Nucleus accumbens (tissue), 56 donors: Measurements from ENCODE around the gene GDE1.

Experiments used
- DNase-seq, 56 donors: peaks; one replicate each; lab custom pipeline; 2025; lab: John Stamatoyannopoulos, UW

GDE1 gene

DNA sequence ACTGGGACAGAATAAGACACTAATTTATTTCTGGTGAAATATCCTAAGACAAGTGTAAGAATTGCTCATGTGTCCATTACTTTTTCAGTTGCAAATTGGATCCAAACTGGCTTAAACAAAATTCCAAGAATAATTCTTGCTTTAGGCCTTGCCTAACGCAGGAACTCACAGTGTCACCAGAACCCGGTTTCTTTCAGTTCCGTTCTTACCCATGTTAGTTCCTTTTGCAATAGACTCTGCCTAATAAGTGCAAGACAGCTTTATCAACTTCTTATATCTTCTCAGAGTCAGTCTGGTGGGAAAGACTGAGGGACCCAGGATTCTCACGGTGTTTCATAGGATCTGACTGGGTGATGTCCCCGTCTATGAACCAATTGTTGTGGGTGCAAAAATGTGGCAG is 24.7 kb downstream of the GDE1 start:
- peak in 1 of 56 donors; percentile 1 for DNase-seq

DNA sequence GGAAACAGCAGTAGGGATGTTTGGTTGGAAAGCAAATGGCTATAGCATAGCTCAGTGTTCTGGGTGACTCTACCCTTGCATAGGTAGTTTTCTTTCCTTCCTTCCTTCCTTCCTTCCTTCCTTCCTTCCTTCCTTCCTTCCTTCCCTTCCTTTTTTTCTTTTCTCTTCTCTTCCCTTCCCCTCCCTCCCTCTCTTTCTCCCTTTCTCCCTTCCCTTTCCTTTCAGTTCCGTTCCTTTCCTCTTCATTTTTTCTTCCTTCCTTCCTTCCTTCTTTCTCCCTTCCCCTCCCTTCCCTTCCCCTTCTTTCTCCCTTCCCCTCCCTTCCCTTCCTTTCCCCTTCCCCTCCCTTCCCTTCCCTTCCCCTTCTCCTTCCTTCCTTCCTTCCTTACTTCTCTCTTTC is 31.3 kb downstream of the GDE1 start:
- DNase-seq, result no peak

DNA sequence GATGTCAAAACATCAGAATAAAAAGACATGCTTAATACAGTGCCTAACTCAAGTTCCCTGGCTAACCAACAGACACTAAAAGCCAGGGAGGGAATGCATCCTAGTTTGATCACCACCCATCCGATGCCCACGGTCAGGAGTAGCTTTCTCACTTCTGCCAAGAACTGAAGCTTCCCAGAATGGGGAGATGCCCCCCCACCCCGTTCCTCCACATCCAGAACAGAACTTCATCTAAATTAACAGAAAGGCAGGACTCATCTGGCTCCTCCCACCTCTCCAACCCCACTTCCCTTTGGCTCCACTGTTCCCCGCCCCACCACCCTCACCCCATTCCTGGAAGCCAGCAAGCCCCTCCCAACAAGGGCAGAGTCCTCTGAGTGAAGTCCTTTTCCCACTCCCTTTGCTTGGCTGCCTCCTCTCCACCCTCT is 33.7 kb downstream of the GDE1 start:
- DNase-seq, result no peak

DNA sequence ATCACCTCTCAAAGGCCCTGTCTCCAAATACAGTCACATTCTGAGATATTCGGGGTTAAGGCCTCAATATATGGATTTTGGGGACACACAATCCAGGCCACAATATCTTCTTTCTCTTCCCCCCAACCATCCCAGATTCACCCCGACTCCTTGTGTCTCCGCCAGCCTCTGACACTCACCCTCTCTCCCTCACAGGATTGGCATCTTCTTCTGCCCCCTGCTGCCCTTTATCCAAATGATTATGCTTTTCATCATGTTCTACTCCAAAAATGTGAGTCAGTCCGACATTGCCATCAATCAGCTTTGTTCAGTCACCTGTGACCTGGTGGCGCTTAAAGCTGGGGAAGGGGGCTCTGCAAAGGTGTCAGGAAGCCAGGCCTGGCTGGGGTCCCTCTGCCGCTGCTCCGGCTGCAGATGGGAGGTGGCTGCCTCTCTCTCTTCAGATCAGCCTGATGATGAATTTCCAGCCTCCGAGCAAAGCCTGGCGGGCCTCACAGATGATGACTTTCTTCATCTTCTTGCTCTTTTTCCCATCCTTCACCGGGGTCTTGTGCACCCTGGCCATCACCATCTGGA is 35.1 kb downstream of the GDE1 start:
- DNase-seq, result no peak

DNA sequence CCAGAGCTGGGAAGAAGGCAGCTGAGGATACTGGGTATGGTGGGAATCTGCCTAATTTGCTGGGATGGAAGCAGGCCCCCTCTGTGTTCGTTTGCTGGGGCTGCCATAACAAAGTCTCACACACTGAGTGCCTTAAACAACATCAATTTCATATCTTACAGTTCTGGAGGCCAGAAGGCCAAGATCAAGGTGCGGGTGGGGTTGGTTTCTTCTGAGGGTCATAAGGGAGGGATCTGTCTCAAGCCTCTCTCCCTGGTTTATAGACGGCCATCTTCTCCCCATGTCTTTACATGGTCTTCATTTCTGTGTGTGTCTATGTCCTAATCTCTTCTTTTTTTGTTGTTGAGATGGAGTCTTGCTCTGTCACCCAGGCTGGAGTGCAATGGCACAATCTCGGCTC is 35.8 kb downstream of the GDE1 start:
- DNase-seq, result no peak

DNA sequence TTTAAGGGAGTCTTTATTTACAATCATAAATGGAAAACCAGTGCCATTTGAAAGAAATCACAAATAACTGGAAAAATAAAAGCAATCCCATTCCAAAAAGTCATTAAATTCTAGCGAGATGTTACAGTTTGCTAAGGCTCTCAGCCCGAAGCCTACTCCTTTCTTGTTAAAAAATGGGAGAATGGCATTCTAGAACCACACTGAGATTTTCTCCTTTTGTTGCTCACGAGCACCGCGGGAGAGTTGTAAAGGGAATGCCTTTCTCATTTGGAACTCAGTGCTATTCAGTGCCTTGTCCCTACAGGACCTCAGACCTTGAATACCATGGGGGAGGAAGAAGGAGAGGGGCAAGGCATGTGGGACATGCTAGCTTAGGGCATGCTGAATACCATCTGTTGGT is 36.3 kb downstream of the GDE1 start:
- no peak for DNase-seq

DNA sequence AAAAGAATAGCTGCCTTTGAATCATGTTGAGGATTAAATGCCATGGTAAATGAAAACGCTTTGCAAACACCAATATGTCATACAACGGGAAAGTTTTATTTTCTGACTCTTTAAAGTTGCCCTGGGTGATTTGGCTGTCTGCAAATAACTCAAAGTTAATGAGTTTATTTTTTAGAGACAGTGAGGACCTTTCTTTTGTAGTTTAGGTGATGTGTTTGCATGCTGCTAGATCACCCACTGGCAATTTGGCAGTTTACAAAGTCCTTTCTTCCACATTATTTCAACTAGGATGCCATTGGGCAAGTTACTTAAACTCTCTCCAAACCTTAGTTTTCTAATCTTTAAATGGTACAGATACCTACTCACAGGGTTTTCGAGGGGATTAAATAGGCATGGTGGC is 37.8 kb downstream of the GDE1 start:
- no peak for DNase-seq

DNA sequence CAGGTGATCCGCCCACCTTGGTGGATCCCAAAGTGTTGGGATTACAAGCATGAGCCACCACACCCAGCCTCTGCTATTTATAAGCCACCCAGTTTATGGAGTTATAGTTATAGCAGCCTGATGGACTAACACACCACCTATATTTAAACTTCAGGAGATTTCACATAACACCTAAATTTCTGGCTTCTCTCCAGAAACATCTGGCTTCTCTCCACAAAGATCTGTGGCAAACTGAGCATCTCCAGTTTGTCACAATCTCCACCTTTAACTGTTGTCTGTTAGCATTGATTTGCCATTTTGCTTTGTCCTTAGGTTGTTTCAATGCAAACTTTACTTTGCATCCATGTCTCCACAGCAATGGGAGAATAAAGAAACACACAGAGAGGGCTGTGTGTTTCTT is 39.6 kb downstream of the GDE1 start:
- no peak for DNase-seq

DNA sequence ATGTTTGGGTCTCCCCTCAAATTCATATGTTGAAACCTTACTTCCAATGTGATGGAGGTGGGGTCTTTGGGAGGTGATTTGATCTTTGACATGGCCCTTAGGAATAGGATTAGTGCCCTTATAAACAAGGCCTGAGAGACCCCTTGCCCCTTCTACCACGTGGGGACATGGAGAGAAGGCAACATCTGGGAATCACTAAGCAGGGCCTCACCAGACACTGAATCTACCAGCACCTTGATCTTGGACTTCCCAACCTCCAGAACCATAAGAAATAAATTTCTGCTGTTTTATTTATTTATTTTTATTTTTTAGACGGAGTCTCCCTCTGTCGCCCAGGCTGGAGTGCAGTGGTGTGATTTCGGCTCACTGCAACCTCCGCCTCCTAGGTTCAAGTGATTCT is 40.1 kb downstream of the GDE1 start:
- no peak for DNase-seq

DNA sequence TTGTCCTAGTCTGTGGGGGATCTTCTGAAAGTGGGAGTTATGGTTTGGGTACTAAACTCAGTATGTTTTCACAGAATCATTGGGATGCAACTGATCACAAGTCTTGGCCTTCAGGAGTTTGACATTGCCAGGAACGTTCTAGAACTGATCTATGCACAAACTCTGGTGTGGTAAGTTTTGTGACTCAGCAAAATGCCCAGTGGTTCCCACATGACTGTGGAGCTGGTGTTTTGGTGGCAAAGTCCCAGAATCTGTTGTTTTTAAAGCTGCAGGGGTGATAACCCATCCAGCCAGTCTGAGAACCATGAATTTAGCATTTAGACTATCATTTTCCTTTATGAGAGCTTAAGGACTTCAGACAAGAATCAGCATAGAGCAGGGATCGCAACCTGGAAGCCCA is 40.6 kb downstream of the GDE1 start:
- DNase-seq, result no peak

DNA sequence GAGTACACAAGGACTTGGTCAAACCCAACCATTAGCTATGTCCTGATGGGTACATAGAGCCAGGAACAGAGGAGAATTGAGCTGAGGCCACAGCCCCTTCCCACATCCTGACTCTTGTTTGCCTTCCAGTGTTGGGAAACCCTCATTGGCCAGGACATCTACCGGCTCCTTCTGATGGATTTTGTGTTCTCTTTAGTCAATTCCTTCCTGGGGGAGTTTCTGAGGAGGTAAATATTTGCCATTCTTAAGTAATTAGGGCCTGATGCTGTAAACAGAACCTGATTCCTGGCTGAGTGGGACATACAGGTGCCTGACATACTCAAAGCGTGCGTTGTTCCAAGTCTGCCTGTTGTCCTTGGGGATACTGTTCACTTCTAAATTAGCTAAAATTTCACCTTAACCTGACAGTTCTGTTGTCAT is 42.6 kb downstream of the GDE1 start:
- no peak for DNase-seq

DNA sequence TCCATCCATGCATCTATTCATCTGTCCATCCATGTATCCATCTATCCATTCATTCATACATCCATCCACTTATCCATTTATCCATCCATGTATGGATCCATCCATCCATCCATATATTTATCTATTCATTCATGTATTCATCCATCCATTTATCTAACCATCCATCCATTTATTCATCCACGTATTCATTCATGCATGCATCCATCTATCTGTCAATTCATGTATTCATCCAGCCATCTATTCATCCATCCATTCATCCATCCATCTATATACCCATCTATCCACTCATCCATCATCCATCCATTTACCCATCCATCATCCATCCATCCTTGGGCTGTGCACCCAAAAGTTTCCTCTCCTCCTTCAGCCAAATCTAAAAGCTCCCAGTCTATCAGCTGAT is 43.4 kb downstream of the GDE1 start:
- DNase-seq, result no peak

DNA sequence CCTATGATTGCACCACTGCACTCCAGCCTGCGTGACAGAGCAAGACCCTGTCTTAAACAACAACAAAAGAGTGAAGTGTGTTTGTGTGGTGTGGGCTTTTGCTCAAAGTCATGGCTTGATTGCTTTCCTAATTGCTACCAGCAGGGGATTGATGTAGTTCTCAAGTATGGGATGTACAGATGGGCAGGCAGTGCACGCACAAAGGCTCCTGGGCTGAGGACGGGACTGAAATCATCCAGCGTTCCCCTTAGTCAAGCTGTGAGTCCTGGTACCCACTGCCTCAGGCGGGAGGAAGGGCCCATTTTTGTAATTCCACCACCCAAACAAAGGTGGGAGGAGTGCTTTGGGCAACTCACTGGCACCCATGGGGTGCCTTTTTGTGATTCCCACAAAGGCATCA is 47.3 kb downstream of the GDE1 start:
- no peak for DNase-seq

DNA sequence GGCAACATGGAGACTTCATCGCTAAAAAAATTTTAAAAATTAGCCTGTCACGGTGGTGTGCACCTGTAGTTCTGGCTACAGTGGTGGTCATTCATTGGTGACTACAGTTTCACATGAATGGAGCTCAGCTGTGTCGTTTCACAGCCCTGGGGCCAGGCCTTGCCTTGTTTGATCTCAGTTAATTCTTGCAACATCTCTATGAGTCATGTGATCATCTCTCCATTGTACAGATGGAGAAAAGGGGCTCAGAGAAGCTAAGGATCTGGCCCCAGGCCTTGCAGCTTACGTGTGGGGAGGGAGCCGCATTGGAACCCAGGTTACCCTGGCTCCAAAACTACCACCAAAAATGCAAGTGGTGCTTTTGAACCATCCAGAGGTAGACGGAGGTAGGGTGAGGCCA is 49.4 kb downstream of the GDE1 start:
- no peak for DNase-seq

DNA sequence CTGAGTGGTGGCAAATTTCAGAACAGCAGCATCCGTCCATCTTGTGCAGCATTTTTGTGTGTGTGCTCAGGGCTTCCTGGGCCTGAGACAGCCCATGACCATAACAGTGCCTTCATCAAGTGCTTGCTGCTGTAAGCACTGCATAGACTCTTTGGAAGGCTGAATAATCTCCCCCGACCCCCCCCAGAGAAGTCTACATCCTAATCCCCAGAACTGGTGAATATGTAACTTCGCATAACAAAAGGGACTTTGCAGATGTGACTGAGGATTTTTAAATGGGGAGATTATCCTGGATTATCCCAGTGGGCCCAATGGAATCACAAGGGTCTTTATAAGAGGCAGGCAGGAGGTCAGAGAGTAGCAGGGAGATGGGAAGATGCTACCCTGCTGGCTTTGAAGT is 53.6 kb downstream of the GDE1 start:
- DNase-seq, result no peak

DNA sequence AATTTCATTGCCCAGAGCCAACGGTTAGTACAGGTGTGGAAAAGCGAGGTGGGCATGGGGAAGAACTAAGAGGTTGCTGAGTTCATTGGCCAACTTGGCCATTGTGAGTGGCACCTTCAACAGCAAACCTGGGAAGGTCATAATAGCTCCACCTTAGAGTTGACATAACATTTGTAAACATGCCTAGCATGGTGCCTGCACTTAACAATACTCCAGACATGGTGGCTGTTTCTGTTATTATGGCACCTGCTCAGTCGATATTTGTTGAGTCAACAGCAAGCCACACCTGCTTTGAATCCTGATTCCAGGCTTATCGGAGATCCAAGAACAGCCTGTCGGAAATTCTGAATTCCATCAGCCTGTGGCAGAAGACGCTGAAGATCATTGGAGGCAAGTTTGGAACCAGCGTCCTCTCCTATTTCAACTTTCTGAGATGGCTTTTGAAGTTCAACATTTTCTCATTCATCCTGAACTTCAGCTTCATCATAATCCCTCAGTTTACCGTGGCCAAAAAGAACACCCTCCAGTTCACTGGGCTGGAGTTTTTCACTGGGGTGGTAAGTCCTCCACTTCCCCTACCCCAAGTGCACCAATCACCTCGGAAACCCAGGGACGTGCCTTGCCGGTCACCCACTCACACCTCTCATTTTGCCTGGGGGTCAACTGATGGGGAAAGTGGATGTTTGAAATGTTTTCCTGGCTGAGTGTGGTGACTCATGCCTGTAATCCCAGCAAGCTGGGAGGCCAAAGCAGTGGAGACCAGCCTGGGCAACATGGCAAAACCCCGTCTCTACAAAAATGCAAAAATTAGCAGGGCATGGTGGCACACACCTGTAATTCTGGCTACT is 58.2 kb downstream of the GDE1 start:
- DNase-seq, result no peak

DNA sequence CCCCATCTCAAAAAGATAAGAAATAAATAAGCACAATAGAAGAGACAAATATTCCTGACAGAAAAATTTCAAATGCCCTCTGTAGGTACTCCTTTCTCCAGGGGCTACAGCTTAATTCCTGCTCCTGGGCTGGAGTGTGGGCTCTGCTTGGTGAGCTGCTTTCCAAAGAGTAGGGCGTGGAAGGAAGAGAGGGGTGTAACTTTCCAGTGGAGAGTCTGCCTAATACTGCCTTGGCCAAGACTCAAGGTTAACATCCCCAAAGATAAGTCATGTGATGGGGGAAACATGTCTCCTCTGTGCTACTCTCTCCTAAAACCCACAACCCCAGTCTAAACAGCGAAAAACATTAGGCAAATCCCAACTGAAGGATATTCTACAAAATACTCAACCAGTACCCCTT is 61.5 kb downstream of the GDE1 start:
- no peak for DNase-seq

DNA sequence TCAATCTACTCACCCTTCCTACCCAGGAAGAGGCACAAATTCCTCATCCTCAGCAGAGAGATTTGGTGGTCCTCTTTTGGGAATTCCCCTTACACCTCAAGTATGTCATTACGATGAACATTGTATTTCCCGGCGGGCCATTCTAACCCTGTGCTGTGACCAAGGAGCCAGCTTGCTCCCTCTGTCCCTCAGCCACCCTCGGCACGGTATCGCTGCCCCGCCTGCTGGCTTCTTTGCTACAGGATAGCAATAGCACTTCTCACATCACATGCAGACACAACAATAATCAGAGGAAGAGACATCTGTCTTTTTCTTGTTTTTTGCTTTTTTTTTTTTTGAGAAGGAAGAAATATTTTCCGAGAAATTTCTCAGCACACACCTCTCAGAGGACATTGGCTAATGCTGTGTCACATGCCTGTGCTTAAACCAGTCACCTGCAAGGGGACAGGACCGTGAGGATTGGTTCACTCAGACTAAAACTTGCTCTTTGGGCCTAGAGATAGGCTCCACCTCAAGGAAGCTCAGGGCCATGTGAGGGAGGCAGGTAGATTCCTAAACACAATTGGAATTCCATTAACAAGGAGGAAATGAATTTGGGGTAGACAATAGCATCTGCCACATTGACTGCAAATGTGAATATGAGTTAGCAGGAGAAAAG is 63.0 kb downstream of the GDE1 start:
- DNase-seq, result no peak
